H1 (cell line): ENCODE measurements around the gene MYH9. TPM values are rescaled to one million over a fixed set of nuclear protein-coding genes. Genes with fewer than 3 reads are reported as not detected.

Experiments used
- CTCF ChIA-PET: fragments of 300-600 bp; sonication (Branson Sonifier 250); formaldehyde crosslinking; loops from one replicate; lab custom pipeline; 2021; ENCODE audit not compliant: partially characterized antibody; lab: Charles Lee
- POLR2A ChIA-PET: fragments of 300-600 bp; sonication (Branson Sonifier 250); formaldehyde crosslinking; loops from one replicate; lab custom pipeline; 2021; ENCODE audit warnings: inconsistent platforms; ENCODE audit not compliant: partially characterized antibody; lab: Charles Lee
- DNase-seq, 2 experiments: peaks; one replicate each; pipeline versions ENCODE4 v3.0.0 to v3.0.0-alpha.2; 2010 to 2022; ENCODE audit warnings: low spot score in 2 of 2, low read depth in 1 of 2, mixed read lengths in 1 of 2
- FAIRE-seq: peaks from 2 replicates; lab custom pipeline; 2011; peaks lifted over from hg19 to GRCh38; lab: Jason Lieb, UNC
- H2AFZ ChIP-seq: 2 replicates; pipeline ENCODE4 v1.8.1; 2012; ENCODE audit warnings: low read length, inconsistent platforms
- H2AK5ac ChIP-seq: 2 replicates; pipeline ENCODE4 v1.6.1; 2013; ENCODE audit warnings: low read depth, low read length
- H2BK120ac ChIP-seq: replicated peaks from 2 replicates; pipeline ENCODE3; 2013; ENCODE audit warnings: low read depth, low read length, inconsistent platforms
- H2BK12ac ChIP-seq: 2 replicates; pipeline ENCODE4 v1.6.1; 2013; ENCODE audit warnings: low read depth, low read length
- H2BK15ac ChIP-seq: 2 replicates; pipeline ENCODE4 v1.6.1; 2013; ENCODE audit warnings: low read length
- H2BK20ac ChIP-seq: 2 replicates; pipeline ENCODE4 v1.6.1; 2013; ENCODE audit warnings: low read length
- H2BK5ac ChIP-seq: 2 replicates; pipeline ENCODE4 v1.6.1; 2013; ENCODE audit warnings: low read depth, low read length
- H3K14ac ChIP-seq: 2 replicates; pipeline ENCODE4 v1.6.1; 2013; ENCODE audit warnings: inconsistent platforms; ENCODE audit not compliant: insufficient read length
- H3K18ac ChIP-seq: 2 replicates; pipeline ENCODE4 v1.6.1; 2013; ENCODE audit warnings: low read length; ENCODE audit errors: extremely low read depth
- H3K23ac ChIP-seq: 2 replicates; pipeline ENCODE4 v1.6.1; 2013; ENCODE audit warnings: inconsistent platforms; ENCODE audit not compliant: insufficient read length
- H3K23me2 ChIP-seq: 2 replicates; pipeline ENCODE4 v1.6.1; 2013; ENCODE audit warnings: low read depth, low read length
- H3K27ac ChIP-seq: 2 replicates; pipeline ENCODE4 v1.6.1; 2011; ENCODE audit warnings: low read depth, low read length, inconsistent platforms
- H3K27me3 ChIP-seq, 4 experiments: replicated peaks in 1 of 4; 1 replicate in 1 of 4; 2 replicates in 3 of 4; pipeline versions ENCODE4 v1.6.1 to v1.8.1; 2011 to 2013; ENCODE audit warnings: low read length in 3 of 4, mild to moderate bottlenecking in 3 of 4, inconsistent platforms in 2 of 4, mixed read lengths in 2 of 4, moderate library complexity in 1 of 4; ENCODE audit not compliant: control insufficient read depth in 3 of 4, insufficient read depth in 3 of 4; ENCODE audit errors: extremely low read depth in 1 of 4
- H3K36me3 ChIP-seq, 4 experiments: 2 replicates each; pipeline versions ENCODE4 v1.6.1 to v1.8.1; 2011 to 2013; ENCODE audit warnings: mild to moderate bottlenecking in 4 of 4, low read length in 3 of 4, moderate library complexity in 2 of 4, control low read depth in 1 of 4, inconsistent platforms in 1 of 4; ENCODE audit not compliant: insufficient read depth in 4 of 4, control insufficient read depth in 2 of 4
- H3K4ac ChIP-seq: replicated peaks from 2 replicates; pipeline ENCODE3; 2013; ENCODE audit warnings: low read length, low read depth, mixed read lengths, inconsistent platforms; ENCODE audit not compliant: insufficient read length
- H3K4me1 ChIP-seq, 4 experiments: replicated peaks in 1 of 4; 1 replicate in 1 of 4; 2 replicates in 3 of 4; pipeline versions ENCODE4 v1.6.1 to v1.8.1; 2011 to 2013; ENCODE audit warnings: low read length in 3 of 4, inconsistent platforms in 2 of 4, mixed read lengths in 1 of 4; ENCODE audit not compliant: insufficient read depth in 4 of 4, control insufficient read depth in 3 of 4
- H3K4me2 ChIP-seq, 2 experiments: 2 replicates each; pipeline versions ENCODE4 v1.6.1 to v1.8.1; 2011 to 2013; ENCODE audit warnings: low read depth in 2 of 2, low read length in 2 of 2, control low read depth in 1 of 2, inconsistent platforms in 1 of 2, mild to moderate bottlenecking in 1 of 2; ENCODE audit not compliant: insufficient read depth in 1 of 2
- H3K4me3 ChIP-seq, 4 experiments: fragments of 200-600, 300-600 bp in 1 of 4; sonication (generic), shearing (Covaris generic), sonication (Bioruptor Twin) in 1 of 4; 2 replicates each; pipeline versions ENCODE4 v1.5.1 to v1.8.1; 2011 to 2016; ENCODE audit warnings: low read length in 4 of 4, low read depth in 3 of 4, control low read depth in 2 of 4, inconsistent platforms in 2 of 4, mild to moderate bottlenecking in 2 of 4, mixed read lengths in 1 of 4, moderate library complexity in 1 of 4; ENCODE audit not compliant: insufficient read depth in 2 of 4; ENCODE audit errors: extremely low read depth in 1 of 4
- H3K56ac ChIP-seq: replicated peaks from 2 replicates; pipeline ENCODE3; 2013; ENCODE audit warnings: low read depth, mild to moderate bottlenecking, mixed read lengths, low read length, inconsistent platforms; ENCODE audit not compliant: insufficient read length
- H3K79me1 ChIP-seq: 2 replicates; pipeline ENCODE4 v1.6.1; 2013; ENCODE audit warnings: low read depth, low read length, control low read depth
- H3K79me2 ChIP-seq, 2 experiments: 2 replicates each; pipeline versions ENCODE4 v1.6.1 to v1.8.1; 2012 to 2013; ENCODE audit warnings: low read length in 2 of 2, mild to moderate bottlenecking in 2 of 2, inconsistent platforms in 1 of 2; ENCODE audit not compliant: insufficient read depth in 2 of 2, control insufficient read depth in 1 of 2
- H3K9ac ChIP-seq, 4 experiments: replicated peaks in 1 of 4; 1 replicate in 1 of 4; 2 replicates in 3 of 4; pipeline versions ENCODE4 v1.6.1 to v1.8.1; 2011 to 2013; ENCODE audit warnings: low read depth in 3 of 4, low read length in 3 of 4, control low read depth in 2 of 4, mild to moderate bottlenecking in 2 of 4, moderate library complexity in 2 of 4, inconsistent platforms in 1 of 4; ENCODE audit errors: extremely low read depth in 1 of 4
- H3K9me3 ChIP-seq, 2 experiments: 2 replicates each; pipeline versions ENCODE4 v1.6.1 to v1.8.1; 2012 to 2013; ENCODE audit warnings: mild to moderate bottlenecking in 2 of 2, moderate library complexity in 2 of 2, control low read depth in 1 of 2, inconsistent platforms in 1 of 2, low read depth in 1 of 2, low read length in 1 of 2, mixed read lengths in 1 of 2; ENCODE audit not compliant: insufficient read depth in 2 of 2
- H4K20me1 ChIP-seq, 2 experiments: replicated peaks in 1 of 2; 2 replicates each; pipeline versions ENCODE3 to v1.8.1; 2011 to 2013; ENCODE audit warnings: inconsistent platforms in 2 of 2, low read length in 2 of 2, mild to moderate bottlenecking in 1 of 2; ENCODE audit not compliant: insufficient read depth in 2 of 2, control insufficient read depth in 1 of 2
- H4K5ac ChIP-seq: 2 replicates; pipeline ENCODE4 v1.6.1; 2013; ENCODE audit warnings: low read length, low read depth, mixed read lengths, inconsistent platforms; ENCODE audit not compliant: insufficient read length
- H4K8ac ChIP-seq: 2 replicates; pipeline ENCODE4 v1.8.0; 2013; ENCODE audit warnings: mild to moderate bottlenecking, moderate library complexity, low read length, inconsistent platforms; ENCODE audit not compliant: insufficient read depth; ENCODE audit errors: extremely low read depth
- H4K91ac ChIP-seq: replicated peaks from 2 replicates; pipeline ENCODE3; 2013; ENCODE audit warnings: low read length, mixed read lengths, inconsistent platforms; ENCODE audit not compliant: insufficient read length
- BRCA1 ChIP-seq: IDR thresholded peaks from 2 replicates; pipeline ENCODE4 v1.6.1; 2012; ENCODE audit warnings: low read depth, low read length, improper control_type of control experiment
- CBX5 ChIP-seq: fragments of 300-800, 300-1000 bp; sonication (generic); IDR thresholded peaks from 2 replicates; pipeline ENCODE4 v1.7.1; 2016; ENCODE audit warnings: antibody characterized with exemption, low read length, low read depth
- CEBPB ChIP-seq: IDR thresholded peaks from 2 replicates; pipeline ENCODE4 v1.6.1; 2012; ENCODE audit warnings: low read depth, low read length
- CHD2 ChIP-seq: IDR thresholded peaks from 2 replicates; pipeline ENCODE4 v1.6.1; 2012; ENCODE audit warnings: low read length, improper control_type of control experiment
- CREB1 ChIP-seq: IDR thresholded peaks from 2 replicates; pipeline ENCODE4 v1.6.1; 2012; ENCODE audit warnings: inconsistent platforms
- EZH2 ChIP-seq: fragments of 200-600 bp; sonication (generic); IDR thresholded peaks from 2 replicates; pipeline ENCODE4 v1.7.1; 2012; ENCODE audit warnings: low read depth, mild to moderate bottlenecking, moderate library complexity, low read length, inconsistent platforms; ENCODE audit not compliant: severe bottlenecking
- FOSL1 ChIP-seq: IDR thresholded peaks from 2 replicates; pipeline ENCODE4 v1.6.1; 2011; ENCODE audit warnings: mild to moderate bottlenecking, low read depth, low read length, moderate library complexity; ENCODE audit not compliant: insufficient read depth
- RBBP5 ChIP-seq: IDR thresholded peaks from 2 replicates; pipeline ENCODE4 v1.7.1; 2012; ENCODE audit warnings: low read depth, mild to moderate bottlenecking, inconsistent platforms, low read length, moderate library complexity, borderline replicate concordance
- SIN3A ChIP-seq, 2 experiments: IDR thresholded peaks in 1 of 2; conservative IDR thresholded peaks in 1 of 2; 2 replicates each; pipeline ENCODE4 v1.6.1; 2011 to 2012; ENCODE audit warnings: low read length in 2 of 2, improper control_type of control experiment in 1 of 2, low read depth in 1 of 2, mild to moderate bottlenecking in 1 of 2
- SIRT6 ChIP-seq: IDR thresholded peaks from one replicate; pipeline ENCODE4 v1.7.1; 2012; ENCODE audit warnings: low read length, inconsistent platforms
- WGBS, 2 experiments: shearing (Covaris generic) in 1 of 2; methylation state at CpG; one replicate each; pipeline versions ENCODE4 v1.1.6 to v1.1.7; 2013 to 2015; ENCODE audit warnings: low lambda C conversion rate in 2 of 2, mixed read lengths in 2 of 2, inconsistent platforms in 1 of 2, low coverage in 1 of 2, missing lambda C conversion rate in 1 of 2; ENCODE audit not compliant: insufficient replicate concordance in 2 of 2, insufficient coverage in 1 of 2, insufficient read length in 1 of 2; ENCODE audit errors: extremely low coverage in 1 of 2, missing lambda C conversion rate in 1 of 2; 5-methylcytosine and 5-hydroxymethylcytosine counted together
- polyA plus RNA-seq, 7 experiments: library from polyadenylated mRNA; depleted of rRNA in 3 of 7; stranded (reverse) in 5 of 7; unstranded in 2 of 7; fragments of >200 nt in 5 of 7; fragments of 200-250 nt in 2 of 7; gene quantifications; 1 replicate in 5 of 7; 2 replicates in 1 of 7; 4 replicates in 1 of 7; pipeline versions ENCODE4 v1.2.1 to v1.2.3, GENCODE V29; 2011 to 2013; ENCODE audit warnings: missing spikeins in 2 of 7, mixed read lengths in 2 of 7
- total RNA-seq: library from RNA; stranded (reverse); fragmentation: NEBNext Ultra II Directional; extraction: Animal tissue kit (Norgen Biotek cat#: 25700); gene quantifications from 2 replicates; pipeline ENCODE4 v1.2.1, GENCODE V29; 2021
- TF ChIP-seq, protein P1 (sequence below): IDR thresholded peaks from 2 replicates; pipeline ENCODE4 v1.6.1; 2011; ENCODE audit warnings: low read length, improper control_type of control experiment
- TF ChIP-seq, protein P2 (sequence below): IDR thresholded peaks from 2 replicates; pipeline ENCODE4 v1.6.1; 2012; ENCODE audit warnings: inconsistent platforms

Gene MYH9
- total and polyA plus RNA-seq, 2 of the 8 experiments (the other 6 are each of a cell fraction or from before 2014, with no cell fraction given) = 24.9 to 322 TPM

GRCh38 chr22:36284171-36284571, 103.6 kb downstream of the MYH9 start:
- H2BK120ac ChIP-seq = no peak overlapping the region
- H2BK5ac ChIP-seq = no peak overlapping the region
- FAIRE-seq (no peak), DNase-seq (no peak)
- no peak overlapping the region for H4K5ac ChIP-seq
- H3K14ac ChIP-seq = no peak overlapping the region
- H2BK20ac ChIP-seq = no peak overlapping the region
- H2AK5ac ChIP-seq = no peak overlapping the region
- CTCF ChIA-PET = interaction anchor here (1.5 to 8.0 kb wide), 5 partner anchors 12 to 203 kb away, joined by 4 to 159 read pairs (median 6); no protein-coding TSS in a partner anchor
- H3K79me2 ChIP-seq = no peaks in the 10 kb centered on the region
- H3K4me3 ChIP-seq = no peak overlapping the region
- no peak overlapping the region for H2BK12ac ChIP-seq
- no peaks in the 10 kb centered on the region for H3K79me1 ChIP-seq
- no peaks in the 10 kb centered on the region for H3K27me3 ChIP-seq
- no peak overlapping the region for H3K27ac ChIP-seq
- POLR2A ChIA-PET = interaction anchor here (0.6 to 1.2 kb wide), 3 partner anchors 9 to 857 kb away, joined by 3 to 5 read pairs (median 3); no protein-coding TSS in a partner anchor
- 93% methylated on average over 19 of the region's 24 CpGs; no CpG with 5 or more reads in 1 of the 2 experiments for WGBS, 2 experiments
- no peak overlapping the region for H4K91ac ChIP-seq
- H3K23me2 ChIP-seq = no peaks in the 10 kb centered on the region
- H3K56ac ChIP-seq = no peak overlapping the region
- H4K20me1 ChIP-seq = peaks cover 0 to 8% of the 10 kb centered on the region in 2 experiments
- no peak overlapping the region for H3K4me2 ChIP-seq
- peaks cover 43 to 66% (median 60%) of the 10 kb centered on the region in 4 experiments for H3K36me3 ChIP-seq
- H3K9me3 ChIP-seq = no peaks in the 10 kb centered on the region
- H2AFZ ChIP-seq = no peak overlapping the region
- H4K8ac ChIP-seq = 0 out of 2 replicates have a peak overlapping the region, but pooled peaks have one; percentile 17
- H2BK15ac ChIP-seq = no peak overlapping the region
- H3K9ac ChIP-seq = no peak overlapping the region
- peaks cover 0 to 3% (median 0%) of the 10 kb centered on the region in 4 experiments; a peak in 3 of 7 replicates for H3K4me1 ChIP-seq
- no peak overlapping the region for H3K23ac ChIP-seq
- H3K4ac ChIP-seq = no peak overlapping the region
- H3K18ac ChIP-seq = no peak overlapping the region
- TF ChIP-seq CREB1 (no peak), SIRT6 (no peak), RBBP5 (no peak), SIN3A (conservative IDR thresholded peaks at IDR 0.05 in 1 of 2, IDR thresholded peaks at IDR 0.05 in 1 of 2; ENCODE audit: low read depth in 1 of 2, low read length in 2 of 2) (no peak), EZH2 (no peak), CHD2 (no peak), FOSL1 (no peak), BRCA1 (no peak), CBX5 (no peak), CEBPB (no peak)
- TF ChIP-seq, protein P1, sequence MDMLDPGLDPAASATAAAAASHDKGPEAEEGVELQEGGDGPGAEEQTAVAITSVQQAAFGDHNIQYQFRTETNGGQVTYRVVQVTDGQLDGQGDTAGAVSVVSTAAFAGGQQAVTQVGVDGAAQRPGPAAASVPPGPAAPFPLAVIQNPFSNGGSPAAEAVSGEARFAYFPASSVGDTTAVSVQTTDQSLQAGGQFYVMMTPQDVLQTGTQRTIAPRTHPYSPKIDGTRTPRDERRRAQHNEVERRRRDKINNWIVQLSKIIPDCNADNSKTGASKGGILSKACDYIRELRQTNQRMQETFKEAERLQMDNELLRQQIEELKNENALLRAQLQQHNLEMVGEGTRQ = no peak
- TF ChIP-seq, protein P2, sequence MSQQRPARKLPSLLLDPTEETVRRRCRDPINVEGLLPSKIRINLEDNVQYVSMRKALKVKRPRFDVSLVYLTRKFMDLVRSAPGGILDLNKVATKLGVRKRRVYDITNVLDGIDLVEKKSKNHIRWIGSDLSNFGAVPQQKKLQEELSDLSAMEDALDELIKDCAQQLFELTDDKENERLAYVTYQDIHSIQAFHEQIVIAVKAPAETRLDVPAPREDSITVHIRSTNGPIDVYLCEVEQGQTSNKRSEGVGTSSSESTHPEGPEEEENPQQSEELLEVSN = no peak
